Stimulated activated CD4-positive, alpha-beta T cell treated with anti-CD3 and anti-CD28 coated beads, Interleukin-4, amount 100 ng/mL, for 4 hours (primary cell): ENCODE results near the gene ZEB1.
"Not testable (repeated sequence)": the region's sequence is repeated elsewhere in the genome, so short reads cannot be mapped to it uniquely, and the experiment has no call there.

Source experiments
- DNase-seq, 2 experiments: peaks; one replicate each; pipeline ENCODE4 v3.0.0-alpha.2; 2020

ZEB1 gene

DNA sequence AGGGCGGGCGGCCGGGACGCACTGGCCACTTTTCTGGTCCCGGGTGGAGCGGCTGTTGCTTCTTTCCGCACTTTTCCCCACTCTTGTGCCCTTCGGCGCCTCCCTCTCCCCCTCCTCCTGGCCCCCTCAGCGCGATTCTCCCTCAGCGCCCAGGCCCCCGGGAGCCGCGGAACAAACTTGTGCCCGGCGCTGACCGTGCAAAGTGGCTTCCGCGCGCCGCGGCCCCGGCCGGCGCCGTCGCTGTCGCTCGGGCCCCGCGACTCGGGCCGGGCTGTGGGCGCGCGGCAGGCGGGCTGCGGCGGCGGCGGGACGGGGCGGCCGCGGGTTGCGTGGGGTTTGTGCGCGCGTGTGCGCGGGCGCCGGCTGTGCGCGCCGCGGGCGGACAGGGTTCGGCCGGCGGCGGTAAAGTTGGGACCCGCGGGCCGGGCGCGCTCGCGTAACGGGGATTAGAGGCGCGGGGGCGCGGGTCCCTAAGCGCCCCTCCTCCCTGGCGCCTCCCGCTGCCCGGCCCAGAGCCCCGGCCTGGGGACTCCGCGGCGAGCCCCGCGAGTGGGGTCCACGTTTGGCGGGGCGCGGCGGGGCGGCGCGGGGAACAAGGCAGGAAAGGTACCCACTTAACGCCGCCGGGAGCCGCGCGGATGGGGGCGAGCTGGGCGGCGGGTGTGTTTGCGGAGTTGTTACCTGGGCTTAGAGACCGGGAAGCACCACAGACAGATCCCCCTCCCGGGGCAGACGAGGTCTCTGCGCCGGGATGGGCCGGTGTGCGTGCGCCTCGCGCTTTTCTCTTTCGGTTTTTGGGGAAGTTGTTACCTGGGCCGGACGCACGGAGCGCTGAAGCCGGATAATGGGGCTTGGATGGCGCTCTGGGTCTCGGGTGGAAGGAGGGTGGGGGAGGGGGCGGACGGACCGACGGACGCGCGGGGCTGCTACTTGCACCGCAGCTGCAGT, 860 bp downstream of the ZEB1 start:
- peak; percentile 44 to 56 for DNase-seq

DNA sequence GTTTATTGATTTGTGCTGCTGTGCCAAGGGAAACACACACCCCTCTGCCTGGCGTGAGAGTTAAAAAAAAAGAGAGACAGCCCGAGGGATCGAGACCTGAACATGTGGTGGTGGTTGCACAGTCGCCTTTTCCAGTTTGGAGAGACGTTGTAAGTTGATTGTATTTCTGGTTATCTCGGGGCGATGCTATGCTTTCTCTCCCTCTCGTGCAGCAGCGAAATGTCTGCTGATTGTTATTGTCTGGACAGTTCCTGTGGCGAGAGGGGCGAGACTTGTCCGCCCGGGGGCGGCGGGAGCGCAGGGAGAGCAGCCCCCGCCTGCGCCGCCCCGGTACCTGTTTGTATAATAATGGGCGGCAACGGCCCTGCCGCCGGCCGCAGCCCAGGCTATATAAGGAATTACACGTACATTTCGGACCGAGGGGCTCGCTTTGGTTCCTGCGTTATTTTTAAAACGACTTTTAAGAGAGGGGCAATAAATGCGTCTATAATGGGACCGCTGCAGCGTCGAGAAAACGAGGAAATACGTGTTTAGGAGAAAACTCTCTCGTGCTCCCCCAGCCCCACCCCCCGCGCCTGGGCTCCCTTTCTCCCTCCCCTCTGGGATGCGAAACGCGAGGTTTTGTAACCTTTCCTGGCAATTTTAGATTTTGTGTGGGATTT, 1.7 kb downstream of the ZEB1 start:
- peak; percentile 7 to 10 for DNase-seq

DNA sequence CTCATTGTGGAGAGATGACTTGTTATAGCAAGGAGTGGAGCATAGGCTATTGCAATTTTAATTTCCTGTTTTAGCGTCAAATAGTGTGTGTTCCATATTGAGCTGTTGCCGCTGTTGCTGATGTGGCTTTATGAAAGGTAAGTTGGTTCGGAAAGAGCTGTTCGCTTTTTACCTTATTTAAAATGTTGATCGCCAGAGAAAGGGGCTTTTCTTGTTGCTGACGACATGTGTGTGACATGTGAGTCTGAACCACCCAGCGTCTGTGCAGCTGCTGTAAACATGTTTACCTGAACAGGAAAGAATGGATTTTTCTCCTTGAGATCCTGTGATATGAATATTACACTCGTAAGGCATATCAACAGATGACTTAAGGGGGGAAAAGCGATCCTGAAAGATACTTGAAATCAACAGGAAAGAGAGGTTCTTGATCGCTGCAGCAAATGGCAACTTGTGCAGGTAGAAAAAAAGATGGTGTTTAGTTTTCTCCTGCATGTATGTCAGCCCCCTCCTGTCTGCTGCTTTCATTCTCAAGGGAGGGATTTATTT, 2.5 kb downstream of the ZEB1 start:
- DNase-seq = peak in 1 of 2 experiments; percentile 24

DNA sequence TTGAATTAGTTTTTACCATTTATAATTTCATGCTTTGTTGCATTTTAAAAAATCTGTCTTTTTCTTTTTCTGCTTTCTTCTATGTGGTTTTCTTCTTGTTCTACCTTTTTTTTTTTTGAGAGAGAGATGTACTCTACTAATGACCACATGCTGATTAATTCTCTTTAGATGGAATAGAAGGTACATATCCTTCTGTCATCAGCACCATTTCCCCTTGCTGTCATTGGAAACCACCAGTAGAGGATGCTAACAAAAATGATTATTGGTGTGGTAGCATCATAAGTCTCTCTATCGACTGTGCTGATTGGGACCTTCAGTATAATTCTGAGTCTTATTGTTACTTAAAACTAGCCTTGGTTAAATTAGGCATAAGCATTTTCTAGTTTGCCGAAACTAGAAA, 3.6 kb downstream of the ZEB1 start:
- no peak for DNase-seq

DNA sequence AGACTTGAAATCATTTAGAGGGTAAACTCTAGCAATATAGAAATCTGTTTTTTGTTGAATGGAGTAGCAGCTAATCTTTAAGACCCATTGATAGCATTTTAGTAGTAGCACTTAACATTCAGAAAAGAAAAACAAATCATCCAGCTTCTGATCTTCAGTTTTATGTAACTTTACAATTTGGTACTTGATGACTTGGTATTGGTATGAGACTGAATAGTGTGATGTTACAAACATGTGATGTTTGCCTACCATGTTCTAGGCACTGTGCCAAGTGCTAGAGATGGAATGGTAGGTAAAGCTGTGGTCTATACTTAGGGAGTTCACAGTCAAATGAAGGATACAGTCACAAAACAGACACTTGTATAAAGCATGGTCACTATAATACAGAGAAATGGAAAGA, 21.3 kb downstream of the ZEB1 start:
- no peak for DNase-seq

DNA sequence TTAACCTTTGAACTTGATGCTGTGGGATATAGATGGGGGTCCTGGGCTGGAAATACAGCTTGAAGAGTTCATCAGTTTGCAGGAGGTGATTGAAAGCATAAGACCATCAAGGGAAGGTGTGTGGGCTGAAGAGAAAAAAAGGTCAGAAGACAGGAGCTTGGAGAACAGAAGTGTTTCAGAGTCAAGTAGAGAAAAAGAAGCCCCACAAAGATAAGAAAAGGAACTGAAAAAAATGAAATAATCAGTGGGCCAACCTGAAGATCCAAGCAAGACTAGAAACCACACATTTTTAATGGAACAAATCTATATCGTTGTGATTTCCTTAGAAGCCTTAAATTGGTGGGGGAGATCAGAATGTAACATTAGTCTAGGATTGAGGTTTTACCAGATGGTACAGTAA, 22.5 kb downstream of the ZEB1 start:
- DNase-seq = no peak

DNA sequence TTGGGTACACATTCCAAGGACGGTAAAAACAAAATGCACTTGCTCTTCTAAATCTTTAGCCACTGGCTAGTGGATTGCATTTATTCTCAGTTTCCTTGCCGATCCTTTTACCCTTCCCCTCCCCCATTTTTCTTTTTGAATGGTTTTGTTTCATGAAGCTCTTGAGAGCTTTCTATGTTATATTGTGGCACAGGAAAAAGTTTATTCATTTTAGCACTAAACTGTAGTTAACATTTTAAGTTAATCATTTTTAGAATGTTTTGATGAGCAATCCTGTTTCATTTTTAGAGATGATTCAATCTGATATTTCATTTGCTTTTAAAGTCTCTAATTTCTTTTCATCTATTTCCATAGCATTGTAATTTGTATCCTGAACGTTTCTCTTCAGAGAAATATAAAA, 24.0 kb downstream of the ZEB1 start:
- no peak for DNase-seq

DNA sequence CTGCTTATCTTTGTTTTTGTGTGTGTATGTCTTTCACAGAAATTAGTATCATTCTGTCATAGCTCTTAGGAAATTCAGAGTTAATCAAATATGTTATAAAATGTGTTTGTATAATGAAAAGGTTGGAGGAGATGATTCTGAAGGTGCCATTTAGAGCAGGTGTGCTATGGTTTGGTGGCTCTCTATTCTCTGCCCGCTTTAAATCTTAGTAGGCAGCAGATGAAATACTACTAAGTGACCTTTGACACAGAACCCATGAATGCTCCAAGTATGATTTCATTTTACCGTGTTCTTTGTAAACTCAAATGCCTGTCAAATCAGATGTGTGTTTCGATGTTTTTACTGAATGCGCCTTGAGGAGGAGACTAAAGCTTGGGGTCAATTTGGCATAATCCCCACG, 24.5 kb downstream of the ZEB1 start:
- DNase-seq = no peak

DNA sequence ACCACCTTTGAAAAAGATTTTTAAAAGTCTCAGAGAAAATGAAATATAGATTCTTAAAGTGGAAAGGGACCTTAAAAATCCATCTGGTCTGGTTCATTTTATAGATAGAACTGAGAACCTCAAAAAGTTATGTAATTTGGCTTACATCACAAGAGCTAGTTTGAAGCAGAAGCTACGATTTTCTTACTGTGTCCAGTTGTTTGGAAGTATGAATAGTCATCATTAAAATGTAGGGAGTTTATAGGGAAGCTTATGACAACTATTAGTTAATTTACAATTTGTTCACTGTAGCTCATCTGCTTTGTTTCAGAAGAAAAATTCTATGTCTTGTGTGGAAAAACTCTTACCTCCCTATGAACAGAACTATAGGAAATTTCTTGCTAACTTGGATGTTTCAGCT, 26.9 kb downstream of the ZEB1 start:
- no peak for DNase-seq

DNA sequence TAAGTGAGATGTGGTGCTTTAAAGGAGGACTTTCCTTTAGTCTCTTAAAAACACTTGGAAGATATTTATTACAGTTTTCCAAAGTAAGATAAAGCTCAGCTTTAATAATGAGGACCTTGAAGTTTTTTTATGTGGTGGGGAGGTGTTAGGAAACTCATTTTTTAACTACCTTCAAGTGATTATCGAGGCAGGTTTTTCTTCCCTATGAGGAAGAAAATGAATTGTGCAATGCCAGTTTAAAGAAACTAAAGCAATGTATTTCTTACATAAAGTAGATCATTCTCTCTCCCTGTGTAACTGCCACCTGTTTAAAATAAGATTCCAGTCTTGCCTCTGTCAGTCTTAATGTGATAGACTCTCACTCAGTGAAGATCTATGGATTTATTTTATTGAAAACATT, 27.9 kb downstream of the ZEB1 start:
- DNase-seq = no peak

DNA sequence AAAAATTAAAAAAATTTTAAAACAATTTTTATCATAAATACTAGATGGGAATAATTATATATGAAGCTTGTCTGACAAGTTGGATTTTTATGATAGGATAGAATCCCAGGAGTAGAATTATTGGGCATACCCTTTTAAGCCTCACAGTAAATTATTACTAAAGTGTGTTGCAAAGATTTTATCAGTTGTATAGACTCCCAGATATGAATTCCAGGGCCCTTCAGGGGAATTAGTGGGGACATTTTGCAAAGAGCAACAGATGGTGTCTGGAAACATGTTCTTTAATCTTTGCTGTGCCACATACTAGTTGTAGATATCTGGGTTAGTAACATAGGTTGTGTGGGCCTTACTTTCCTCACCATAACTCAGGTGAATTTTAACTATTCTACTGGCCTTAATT, 28.7 kb downstream of the ZEB1 start:
- DNase-seq = no peak

DNA sequence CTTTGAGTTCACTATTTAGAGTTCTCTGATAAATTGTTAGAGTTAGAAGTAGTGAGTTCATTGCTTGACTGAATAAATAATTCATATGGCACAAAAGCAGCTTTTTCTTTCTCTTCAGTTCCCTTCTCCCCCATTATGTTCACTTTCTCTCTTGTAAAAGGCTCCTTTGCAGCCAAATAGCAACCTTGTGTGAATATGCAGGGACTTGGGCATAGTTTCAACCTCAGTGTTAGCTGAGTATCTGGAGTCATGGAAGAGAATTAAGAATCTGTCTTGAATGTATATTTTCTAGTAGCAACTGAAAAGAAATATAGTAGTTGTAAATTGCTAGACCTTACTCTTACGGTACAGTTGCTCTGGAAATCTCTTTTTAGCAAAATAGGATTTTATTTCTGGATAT, 31.9 kb downstream of the ZEB1 start:
- DNase-seq = no peak

DNA sequence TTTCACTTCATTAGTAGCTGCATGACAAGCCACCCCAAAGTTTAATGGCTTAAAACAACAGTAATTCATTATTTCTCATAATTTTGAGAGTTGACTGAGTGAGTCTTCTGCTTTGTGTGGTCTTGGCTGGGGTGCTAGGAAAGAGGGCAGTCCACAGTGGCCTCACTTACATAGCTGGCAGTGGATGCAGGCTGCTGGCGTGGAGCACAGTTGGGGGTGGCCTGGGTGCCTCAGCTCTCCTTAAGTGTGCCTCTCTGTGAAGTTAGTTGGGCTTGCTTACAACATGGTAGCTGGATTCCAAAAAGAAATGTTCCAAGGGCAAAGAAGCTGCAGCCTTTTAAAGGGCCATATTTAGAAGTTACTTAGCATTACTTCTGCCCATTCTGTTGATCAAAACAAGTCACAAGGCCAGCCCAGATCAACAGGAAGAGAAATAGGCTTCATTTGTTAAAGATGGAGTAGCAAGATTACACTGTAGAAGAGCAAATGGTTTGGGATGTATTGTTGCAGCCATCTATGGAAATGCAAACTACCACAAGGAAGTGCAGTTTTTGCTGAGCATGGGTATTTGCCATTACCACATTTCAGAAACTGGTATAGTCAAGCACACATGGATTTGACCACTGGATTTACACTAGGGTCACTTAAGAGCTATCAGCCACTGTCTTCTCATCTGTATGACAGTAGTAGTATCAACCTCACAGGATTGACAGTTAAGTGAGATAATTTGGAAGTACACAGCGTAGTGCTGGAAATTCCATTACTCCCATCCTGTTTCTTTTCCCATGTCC, 33.6 kb downstream of the ZEB1 start:
- no peak for DNase-seq

DNA sequence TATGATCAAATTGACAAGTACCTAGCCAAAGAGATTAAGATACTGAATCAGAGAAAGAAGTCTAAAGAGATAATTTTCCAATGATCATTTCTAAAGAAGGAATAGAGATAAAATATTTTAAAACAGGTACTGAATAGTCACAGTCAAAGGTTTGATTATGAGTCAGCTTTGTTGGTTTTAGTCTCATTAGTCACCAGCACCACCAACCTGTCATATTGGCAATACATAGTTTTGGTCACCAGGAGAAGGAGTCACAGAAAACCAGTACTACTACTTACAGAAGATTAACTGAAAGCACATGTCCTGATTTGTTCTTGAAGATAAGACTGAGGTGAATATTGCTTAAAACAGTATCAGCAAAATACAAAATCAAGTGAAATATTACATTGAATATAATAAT, 34.6 kb downstream of the ZEB1 start:
- peak in 1 of 2 experiments; percentile 23 for DNase-seq

DNA sequence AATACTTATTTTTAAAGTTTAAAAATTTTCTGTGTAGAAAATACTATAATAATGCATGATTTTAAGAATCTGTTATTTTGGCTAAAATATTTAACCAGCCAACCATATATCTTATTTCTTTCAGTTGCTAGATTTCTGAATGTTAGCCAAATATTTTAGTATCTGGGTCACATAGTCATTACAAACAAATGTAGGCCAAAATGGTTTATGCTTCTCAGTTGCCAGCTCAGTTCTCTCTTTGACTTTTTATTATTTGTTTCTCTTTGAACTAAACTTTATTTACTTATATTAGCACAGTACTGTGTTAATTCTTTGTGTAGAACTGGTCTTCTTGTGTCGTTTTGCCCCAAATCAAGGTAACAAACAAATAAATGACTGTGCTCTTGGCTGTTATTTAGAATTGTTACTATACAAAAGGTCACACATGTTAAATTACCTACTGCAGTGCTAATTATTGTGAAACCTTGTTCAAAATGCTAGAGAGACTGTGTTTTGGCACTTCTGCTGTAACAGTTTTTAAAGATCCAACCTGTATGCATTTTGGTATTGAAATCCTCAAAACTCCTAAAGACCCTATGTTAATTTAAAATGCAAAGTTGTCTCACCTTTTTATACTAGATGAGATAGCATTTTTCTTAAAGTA, 39.8 kb downstream of the ZEB1 start:
- DNase-seq = no peak

DNA sequence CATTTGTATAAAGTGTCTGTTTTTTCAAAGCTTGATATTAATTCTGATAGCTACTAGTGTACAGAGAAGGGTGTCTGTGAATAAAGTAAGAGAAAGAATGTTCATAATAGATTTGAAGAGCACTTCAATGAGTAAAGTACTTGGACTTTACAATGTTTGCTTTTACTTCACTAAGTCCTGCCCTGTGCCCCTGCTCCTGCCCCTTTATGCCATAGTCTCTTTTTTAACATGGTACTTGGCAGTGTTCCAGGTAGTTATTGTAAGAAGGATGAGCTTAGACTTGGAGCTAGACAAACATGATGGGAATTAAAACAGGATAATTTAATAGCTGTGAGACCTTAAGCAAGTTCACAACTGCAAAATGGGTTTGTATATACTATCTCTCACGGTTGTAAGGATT, 41.0 kb downstream of the ZEB1 start:
- no peak for DNase-seq

DNA sequence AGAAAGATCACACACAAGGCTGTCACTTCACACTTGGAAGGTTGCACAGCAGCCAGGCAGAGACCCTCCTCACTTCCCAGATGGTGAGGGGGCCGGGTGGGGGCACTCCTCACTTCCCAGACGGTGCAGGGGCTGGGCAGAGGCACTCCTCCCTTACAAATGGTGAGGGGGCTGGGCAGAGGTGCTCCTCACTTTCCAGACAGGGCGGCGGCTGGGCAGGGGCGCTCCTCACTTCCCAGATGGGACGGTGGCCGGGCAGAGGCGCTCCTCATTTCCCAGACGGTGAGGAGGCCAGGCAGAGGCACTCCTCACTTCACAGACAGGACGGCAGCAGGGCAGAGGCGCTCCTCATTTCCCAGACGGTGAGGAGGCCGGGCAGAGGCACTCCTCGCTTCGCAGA, 42.5 kb downstream of the ZEB1 start:
- not testable (repeated sequence) for DNase-seq

DNA sequence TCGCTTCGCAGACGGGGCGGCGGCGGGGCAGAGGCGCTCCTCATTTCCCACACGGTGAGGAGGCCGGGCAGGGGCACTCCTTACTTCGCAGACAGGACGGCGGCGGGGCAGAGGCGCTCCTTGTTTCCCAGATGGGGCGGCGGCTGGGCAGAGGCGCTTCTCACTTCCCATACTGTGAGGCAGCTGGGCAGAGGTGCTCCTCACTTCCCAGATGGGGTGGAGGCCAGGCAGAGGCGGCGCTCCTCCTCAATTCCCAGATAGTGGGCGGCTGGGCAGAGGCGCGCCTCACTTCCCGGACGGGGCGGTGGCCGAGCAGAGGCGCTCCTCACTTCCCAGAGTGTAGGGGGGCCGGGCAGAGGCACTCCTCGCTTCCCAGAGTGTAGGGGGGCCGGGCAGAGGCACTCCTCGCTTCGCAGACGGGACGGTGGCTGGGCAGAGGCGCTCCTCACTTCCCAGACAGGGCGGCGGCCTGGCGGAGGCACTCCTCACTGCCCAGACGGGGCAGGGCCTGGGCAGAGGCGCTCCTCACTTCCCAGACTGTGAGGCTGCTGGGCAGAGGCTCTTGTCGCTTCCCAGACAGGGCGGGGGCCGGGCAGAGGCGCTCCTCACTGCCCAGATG, 43.1 kb downstream of the ZEB1 start:
- DNase-seq = no peak

DNA sequence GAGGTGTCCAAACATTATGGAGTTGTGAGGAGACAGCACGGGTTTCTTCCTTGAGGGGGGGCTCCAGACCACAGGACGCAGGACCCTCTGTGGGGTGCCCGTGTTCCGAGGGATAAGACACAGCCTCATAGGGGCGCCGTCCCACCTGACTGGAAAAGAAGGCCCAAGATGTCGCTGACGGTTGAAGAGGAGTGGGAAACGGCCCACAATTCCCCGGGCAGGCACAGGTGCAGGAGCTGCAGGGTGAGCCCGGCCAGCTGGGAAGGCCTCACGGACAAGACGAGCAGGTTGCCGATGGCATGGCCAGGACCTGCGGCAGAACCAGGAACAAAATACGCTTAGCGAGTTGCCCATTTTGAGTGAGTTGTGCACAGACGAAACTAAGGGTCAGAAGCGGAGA, 44.7 kb downstream of the ZEB1 start:
- not testable (repeated sequence) for DNase-seq

DNA sequence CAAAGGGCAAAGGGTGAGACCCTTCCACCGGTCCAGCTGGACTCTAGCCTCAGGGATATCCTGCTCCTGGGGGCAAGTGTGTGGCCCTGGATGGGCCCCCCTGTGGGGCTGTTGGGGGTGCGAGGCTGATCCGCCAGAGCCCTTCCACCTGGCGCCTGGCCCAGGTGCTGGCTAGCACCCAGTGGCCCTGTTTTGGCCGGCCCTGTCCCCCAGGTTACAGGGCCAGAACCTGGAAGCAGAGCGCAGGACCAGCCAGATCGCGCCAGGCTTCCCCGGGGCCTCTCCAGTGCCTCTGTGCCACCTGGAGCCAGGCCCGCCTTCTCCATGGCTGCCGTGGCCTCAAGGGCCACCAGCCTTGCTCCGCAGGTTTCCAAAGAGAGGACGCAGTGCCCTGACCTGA, 45.2 kb downstream of the ZEB1 start:
- not testable (repeated sequence) for DNase-seq

DNA sequence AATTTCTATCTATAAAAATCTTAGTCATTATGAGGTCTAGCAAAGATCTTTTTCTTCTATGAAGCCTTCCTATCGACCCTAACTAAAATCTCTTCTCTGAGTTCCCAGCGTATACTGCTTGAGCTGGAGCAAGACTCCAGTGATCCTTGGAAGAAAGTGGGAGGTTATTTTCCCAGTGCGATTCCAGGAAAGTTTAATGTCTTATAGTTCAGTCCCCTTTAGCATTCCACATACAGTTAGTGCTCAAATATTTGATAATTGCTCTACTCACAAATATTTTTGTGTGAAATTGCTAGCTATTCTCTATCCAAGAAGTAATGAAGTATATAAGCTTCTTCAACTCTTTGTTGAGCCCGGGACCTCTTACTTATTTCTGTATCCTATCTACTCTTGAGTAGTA, 47.7 kb downstream of the ZEB1 start:
- DNase-seq = no peak

DNA sequence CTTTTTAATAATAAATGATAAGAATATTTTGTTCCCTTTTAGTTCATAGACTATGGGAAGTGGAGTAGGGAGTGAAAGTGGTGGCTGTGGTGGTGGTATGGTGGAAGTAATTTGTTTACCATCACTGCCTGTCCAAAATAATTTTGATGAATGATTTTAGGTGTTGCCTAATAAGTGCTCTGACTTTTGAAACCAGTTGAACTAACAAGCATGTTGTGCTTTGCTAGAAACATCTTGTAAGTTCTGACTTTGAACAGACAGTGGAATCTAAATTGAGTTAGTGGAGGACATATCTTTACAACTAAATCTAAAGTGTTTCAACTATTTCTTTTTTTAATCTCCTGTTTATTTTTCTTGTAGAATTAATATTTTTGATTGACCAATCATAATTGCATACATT, 49.7 kb downstream of the ZEB1 start:
- DNase-seq = no peak
